A549 (cell line): Measurements from ENCODE around the gene DPH5. TPM values are rescaled to one million over a fixed set of nuclear protein-coding genes. Genes with fewer than 3 reads are reported as not detected.

Source experiments
- polyA plus RNA-seq, 4 experiments: library from polyadenylated mRNA; depleted of rRNA in 3 of 4; stranded (reverse); fragments of >200 nt; fragmentation: RNase III in 1 of 4; extraction: RNeasy Plus Mini Kit Qiagen cat#74134 plus additional on column Dnase treatment in 1 of 4; gene quantifications; 2 replicates in 3 of 4; 3 replicates in 1 of 4; pipeline ENCODE4 v1.2.3, GENCODE V29; 2011 to 2017

Gene DPH5
- polyA plus RNA-seq, 2 of the 4 experiments (the other 2 are of a cell fraction): 40.4 to 89.7 TPM

Other genes with a start within 250 kb of the DPH5 start
- gene EXTL2, start 130.9 kb downstream of the DPH5 start, polyA plus RNA-seq (2011; rRNA removed): 19.1 and 22.4 TPM in 2 replicates
- gene EXTL2, start 130.9 kb downstream of the DPH5 start, polyA plus RNA-seq (2017; fragmentation: RNase III; extraction: RNeasy Plus Mini Kit Qiagen cat#74134 plus additional on column Dnase treatment): 9.2 to 10.7 TPM (median 9.4 TPM) in 3 replicates
- gene SLC30A7, start 129.7 kb downstream of the DPH5 start, polyA plus RNA-seq (2011; rRNA removed): 9.6 and 11.1 TPM in 2 replicates
- 3.9 to 4.8 TPM (median 4.3 TPM) in 3 replicates for gene SLC30A7, start 129.7 kb downstream of the DPH5 start, polyA plus RNA-seq (2017; fragmentation: RNase III; extraction: RNeasy Plus Mini Kit Qiagen cat#74134 plus additional on column Dnase treatment)
- not detected in 2 replicates for gene S1PR1, start 211.2 kb upstream of the DPH5 start, polyA plus RNA-seq (2011; rRNA removed)
- 0.06 to 0.07 TPM in 2 of 3 replicates, not detected in the other for gene S1PR1, start 211.2 kb upstream of the DPH5 start, polyA plus RNA-seq (2017; fragmentation: RNase III; extraction: RNeasy Plus Mini Kit Qiagen cat#74134 plus additional on column Dnase treatment)